ENCODE measurements around the gene CCNY.

GRCh38 chr10:35442028-35442427, 105.7 kb downstream of the CCNY start:
- TF ChIP-seq CTCF (IDR thresholded peaks at IDR 0.05 in 2 of 3, conservative IDR thresholded peaks at IDR 0.05 in 1 of 3; ENCODE audit: borderline replicate concordance in 1 of 3, insufficient read depth in 1 of 3, low read depth in 2 of 3, low read length in 2 of 3) (no peak), POLR2A (IDR thresholded peaks at IDR 0.05; ENCODE audit: borderline replicate concordance, extremely low read depth, insufficient read depth, insufficient read length) (no peak), EZH2phosphoT487 (IDR thresholded peaks at IDR 0.05; ENCODE audit: borderline replicate concordance) (no peak), MAX (IDR thresholded peaks at IDR 0.05) (no peak), ATF3 (IDR thresholded peaks at IDR 0.05) (no peak), ZBTB33 (IDR thresholded peaks at IDR 0.05; ENCODE audit: extremely low read depth, insufficient replicate concordance, low read length) (no peak), RAD21 (IDR thresholded peaks at IDR 0.05; ENCODE audit: low read depth) (no peak), ELF1 (IDR thresholded peaks at IDR 0.05; ENCODE audit: borderline replicate concordance, low read depth) (no peak), REST (IDR thresholded peaks at IDR 0.05; ENCODE audit: low read depth) (no peak), SP1 (IDR thresholded peaks at IDR 0.05; ENCODE audit: low read depth) (no peak), EZH2 (IDR thresholded peaks at IDR 0.05) (no peak)

Measured in HCT116 (cell line).